ENCODE measurements around the gene GRM7. TPM values are rescaled to one million over a fixed set of nuclear protein-coding genes. Genes with fewer than 3 reads are reported as not detected.

Gene GRM7
- total and polyA plus RNA-seq, 8 donors: 0.05 to 2.2 TPM; not detected in 6

GRCh38 chr3:7292362-7292761, 431.4 kb downstream of the GRM7 start:
- DNase-seq: no peak
- 95 to 100% (median 97%) methylated on average over 2 of the region's 2 CpGs for whole genome bisulfite sequencing, 5 donors
- TF ChIP-seq EP300 (IDR thresholded peaks at IDR 0.05): no peak
- no peak for TF ChIP-seq POLR2A (IDR thresholded peaks at IDR 0.05)
- no peak for TF ChIP-seq POLR2AphosphoS5 (IDR thresholded peaks at IDR 0.05)
- TF ChIP-seq, protein P1, sequence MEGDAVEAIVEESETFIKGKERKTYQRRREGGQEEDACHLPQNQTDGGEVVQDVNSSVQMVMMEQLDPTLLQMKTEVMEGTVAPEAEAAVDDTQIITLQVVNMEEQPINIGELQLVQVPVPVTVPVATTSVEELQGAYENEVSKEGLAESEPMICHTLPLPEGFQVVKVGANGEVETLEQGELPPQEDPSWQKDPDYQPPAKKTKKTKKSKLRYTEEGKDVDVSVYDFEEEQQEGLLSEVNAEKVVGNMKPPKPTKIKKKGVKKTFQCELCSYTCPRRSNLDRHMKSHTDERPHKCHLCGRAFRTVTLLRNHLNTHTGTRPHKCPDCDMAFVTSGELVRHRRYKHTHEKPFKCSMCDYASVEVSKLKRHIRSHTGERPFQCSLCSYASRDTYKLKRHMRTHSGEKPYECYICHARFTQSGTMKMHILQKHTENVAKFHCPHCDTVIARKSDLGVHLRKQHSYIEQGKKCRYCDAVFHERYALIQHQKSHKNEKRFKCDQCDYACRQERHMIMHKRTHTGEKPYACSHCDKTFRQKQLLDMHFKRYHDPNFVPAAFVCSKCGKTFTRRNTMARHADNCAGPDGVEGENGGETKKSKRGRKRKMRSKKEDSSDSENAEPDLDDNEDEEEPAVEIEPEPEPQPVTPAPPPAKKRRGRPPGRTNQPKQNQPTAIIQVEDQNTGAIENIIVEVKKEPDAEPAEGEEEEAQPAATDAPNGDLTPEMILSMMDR (IDR thresholded peaks at IDR 0.05): no peak
- no peak overlapping the region for H3K27ac ChIP-seq
- no peak overlapping the region for H3K4me3 ChIP-seq
- H3K9me3 ChIP-seq: no peaks in the 10 kb centered on the region
- H3K27me3 ChIP-seq: no peaks in the 10 kb centered on the region
- intact Hi-C loops (cut with DNase I; ENCODE audit: low total_unique reads): no loop called here
- H3K36me3 ChIP-seq: no peaks in the 10 kb centered on the region
- H3K4me1 ChIP-seq: peaks cover 0 to 4% (median 0%) of the 10 kb centered on the region in 4 donors

DNA sequence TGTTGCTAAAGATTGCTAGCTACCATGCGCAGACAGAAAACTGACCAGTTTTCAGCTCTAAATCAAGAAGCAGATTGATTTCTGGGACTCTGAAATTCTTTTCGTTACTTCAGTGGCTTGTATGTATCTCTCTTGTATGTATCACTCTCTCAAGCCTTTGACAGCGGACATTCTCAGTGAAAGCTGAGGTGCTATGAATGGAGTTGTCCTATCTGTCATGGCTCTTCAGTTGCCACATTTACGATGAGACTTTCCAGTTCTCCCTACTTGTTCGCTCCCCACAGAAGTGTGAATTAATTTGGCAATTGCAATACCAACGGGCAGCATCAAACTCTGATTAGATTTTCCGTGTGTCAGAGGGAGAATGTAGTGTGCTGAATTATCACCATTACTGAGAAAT, 432.4 kb downstream of the GRM7 start:
- H3K9me3 ChIP-seq: no peaks in the 10 kb centered on the region
- WGBS, 5 donors: 82 to 94% (median 90%) methylated on average over 7 of the region's 7 CpGs
- peaks cover 0 to 2% (median 0%) of the 10 kb centered on the region in 4 donors for H3K4me1 ChIP-seq
- no peak for DNase-seq
- H3K4me3 ChIP-seq: no peak overlapping the region
- H3K36me3 ChIP-seq: no peaks in the 10 kb centered on the region
- no peaks in the 10 kb centered on the region for H3K27me3 ChIP-seq
- intact Hi-C loops (cut with DNase I; ENCODE audit: low total_unique reads): no loop called here
- TF ChIP-seq, protein P1 (IDR thresholded peaks at IDR 0.05): no peak
- TF ChIP-seq POLR2AphosphoS5 (IDR thresholded peaks at IDR 0.05) (no peak), POLR2A (IDR thresholded peaks at IDR 0.05) (no peak), EP300 (IDR thresholded peaks at IDR 0.05) (no peak)
- H3K27ac ChIP-seq: no peak overlapping the region

- Histone ChIP-seq H3K36me3 (no peaks in the 10 kb centered on the region), H3K4me3 (no peak overlapping the region), H3K9me3 (no peaks in the 10 kb centered on the region), H3K4me1 (peaks cover 0 to 25% (median 9%) of the 10 kb centered on the region in 4 donors), H3K27me3 (no peaks in the 10 kb centered on the region), H3K27ac (no peak overlapping the region)
- DNase-seq: no peak
- intact Hi-C loops (cut with DNase I; ENCODE audit: low total_unique reads): no loop called here
- 53 to 77% (median 70%) methylated on average over 1 of the region's 1 CpG; no CpG with 5 or more reads in 1 of the 5 donors for WGBS, 5 donors
- TF ChIP-seq POLR2AphosphoS5 (IDR thresholded peaks at IDR 0.05) (no peak), POLR2A (IDR thresholded peaks at IDR 0.05) (no peak), EP300 (IDR thresholded peaks at IDR 0.05) (no peak)
- TF ChIP-seq, protein P1 (IDR thresholded peaks at IDR 0.05): no peak
Observed at GRCh38 chr3:7305561-7305960, 444.6 kb downstream of the GRM7 start.

- no peak for TF ChIP-seq EP300 (IDR thresholded peaks at IDR 0.05)
- TF ChIP-seq, protein P1 (IDR thresholded peaks at IDR 0.05): no peak
- no peak for TF ChIP-seq POLR2AphosphoS5 (IDR thresholded peaks at IDR 0.05)
- TF ChIP-seq POLR2A (IDR thresholded peaks at IDR 0.05): no peak
- no peaks in the 10 kb centered on the region for H3K27me3 ChIP-seq
- WGBS, 5 donors: 38 to 68% (median 47%) methylated on average over 3 of the region's 3 CpGs
Observed at GRCh38 chr3:7306901-7307300, 446.0 kb downstream of the GRM7 start.

More at GRCh38 chr3:7306901-7307300, 446.0 kb downstream of the GRM7 start:
- DNase-seq: no peak
- no peak overlapping the region for H3K4me3 ChIP-seq
- no peaks in the 10 kb centered on the region for H3K36me3 ChIP-seq
- intact Hi-C loops (cut with DNase I; ENCODE audit: low total_unique reads): no loop called here
- H3K27ac ChIP-seq: no peak overlapping the region
- peaks cover 0 to 25% (median 9%) of the 10 kb centered on the region in 4 donors for H3K4me1 ChIP-seq
- no peaks in the 10 kb centered on the region for H3K9me3 ChIP-seq
